Measurements from ENCODE around the gene ABCB6.

The ABCB6 gene

DNA sequence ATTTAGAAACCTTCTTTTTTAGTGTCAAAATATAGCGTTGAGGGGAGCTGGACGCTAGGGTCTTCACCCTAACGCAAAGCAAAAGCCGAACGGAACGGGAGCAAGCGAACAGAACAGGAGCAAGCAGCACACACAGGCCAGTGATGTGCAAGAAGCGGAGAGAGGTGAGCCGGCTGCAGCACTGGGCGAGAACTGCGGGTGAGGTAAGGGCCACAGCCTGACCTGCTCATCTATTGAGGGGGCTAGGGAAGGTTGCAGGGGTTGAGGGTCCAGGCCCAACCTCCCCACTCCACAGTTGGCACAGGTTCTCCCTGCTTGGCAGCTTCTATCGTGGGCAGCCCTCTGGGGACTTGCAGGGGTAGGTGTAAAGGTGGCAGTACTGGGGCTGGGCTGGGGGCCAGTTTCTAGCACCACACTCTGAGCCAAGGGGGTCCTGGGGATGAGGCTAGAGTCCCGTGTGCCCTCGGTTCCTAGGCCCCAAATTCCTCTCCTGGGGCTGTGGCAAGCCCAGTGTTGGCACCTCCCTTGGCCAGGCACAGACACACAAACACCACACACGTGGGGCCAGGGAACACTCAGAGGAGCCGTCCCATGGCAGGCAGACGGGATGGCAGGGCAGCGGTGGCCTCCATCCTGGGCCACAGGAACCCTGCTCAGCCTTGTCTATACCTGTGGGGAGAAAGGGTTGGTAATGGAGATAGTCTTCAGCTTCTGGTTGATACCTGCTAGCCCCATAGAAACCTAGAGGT is 1.2 kb upstream of the ABCB6 start (continued):
- TF ChIP-seq, protein P1, sequence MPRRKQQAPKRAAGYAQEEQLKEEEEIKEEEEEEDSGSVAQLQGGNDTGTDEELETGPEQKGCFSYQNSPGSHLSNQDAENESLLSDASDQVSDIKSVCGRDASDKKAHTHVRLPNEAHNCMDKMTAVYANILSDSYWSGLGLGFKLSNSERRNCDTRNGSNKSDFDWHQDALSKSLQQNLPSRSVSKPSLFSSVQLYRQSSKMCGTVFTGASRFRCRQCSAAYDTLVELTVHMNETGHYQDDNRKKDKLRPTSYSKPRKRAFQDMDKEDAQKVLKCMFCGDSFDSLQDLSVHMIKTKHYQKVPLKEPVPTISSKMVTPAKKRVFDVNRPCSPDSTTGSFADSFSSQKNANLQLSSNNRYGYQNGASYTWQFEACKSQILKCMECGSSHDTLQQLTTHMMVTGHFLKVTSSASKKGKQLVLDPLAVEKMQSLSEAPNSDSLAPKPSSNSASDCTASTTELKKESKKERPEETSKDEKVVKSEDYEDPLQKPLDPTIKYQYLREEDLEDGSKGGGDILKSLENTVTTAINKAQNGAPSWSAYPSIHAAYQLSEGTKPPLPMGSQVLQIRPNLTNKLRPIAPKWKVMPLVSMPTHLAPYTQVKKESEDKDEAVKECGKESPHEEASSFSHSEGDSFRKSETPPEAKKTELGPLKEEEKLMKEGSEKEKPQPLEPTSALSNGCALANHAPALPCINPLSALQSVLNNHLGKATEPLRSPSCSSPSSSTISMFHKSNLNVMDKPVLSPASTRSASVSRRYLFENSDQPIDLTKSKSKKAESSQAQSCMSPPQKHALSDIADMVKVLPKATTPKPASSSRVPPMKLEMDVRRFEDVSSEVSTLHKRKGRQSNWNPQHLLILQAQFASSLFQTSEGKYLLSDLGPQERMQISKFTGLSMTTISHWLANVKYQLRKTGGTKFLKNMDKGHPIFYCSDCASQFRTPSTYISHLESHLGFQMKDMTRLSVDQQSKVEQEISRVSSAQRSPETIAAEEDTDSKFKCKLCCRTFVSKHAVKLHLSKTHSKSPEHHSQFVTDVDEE (CRISPR knock-in tag; IDR thresholded peaks at IDR 0.05) = no peak
- TF ChIP-seq RARB (CRISPR knock-in tag; IDR thresholded peaks at IDR 0.05) (no peak), ZFP3 (CRISPR knock-in tag; IDR thresholded peaks at IDR 0.05) (no peak), ARNTL (CRISPR knock-in tag; IDR thresholded peaks at IDR 0.05; ENCODE audit: borderline replicate concordance, low read depth) (no peak), ZNF565 (CRISPR knock-in tag; conservative IDR thresholded peaks at IDR 0.05; ENCODE audit: low read depth) (no peak)
- TF ChIP-seq, protein P2, sequence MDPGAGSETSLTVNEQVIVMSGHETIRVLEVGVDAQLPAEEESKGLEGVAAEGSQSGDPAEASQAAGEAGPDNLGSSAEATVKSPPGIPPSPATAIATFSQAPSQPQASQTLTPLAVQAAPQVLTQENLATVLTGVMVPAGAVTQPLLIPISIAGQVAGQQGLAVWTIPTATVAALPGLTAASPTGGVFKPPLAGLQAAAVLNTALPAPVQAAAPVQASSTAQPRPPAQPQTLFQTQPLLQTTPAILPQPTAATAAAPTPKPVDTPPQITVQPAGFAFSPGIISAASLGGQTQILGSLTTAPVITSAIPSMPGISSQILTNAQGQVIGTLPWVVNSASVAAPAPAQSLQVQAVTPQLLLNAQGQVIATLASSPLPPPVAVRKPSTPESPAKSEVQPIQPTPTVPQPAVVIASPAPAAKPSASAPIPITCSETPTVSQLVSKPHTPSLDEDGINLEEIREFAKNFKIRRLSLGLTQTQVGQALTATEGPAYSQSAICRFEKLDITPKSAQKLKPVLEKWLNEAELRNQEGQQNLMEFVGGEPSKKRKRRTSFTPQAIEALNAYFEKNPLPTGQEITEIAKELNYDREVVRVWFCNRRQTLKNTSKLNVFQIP (CRISPR knock-in tag; IDR thresholded peaks at IDR 0.05; ENCODE audit: borderline replicate concordance, low read depth) = no peak

DNA sequence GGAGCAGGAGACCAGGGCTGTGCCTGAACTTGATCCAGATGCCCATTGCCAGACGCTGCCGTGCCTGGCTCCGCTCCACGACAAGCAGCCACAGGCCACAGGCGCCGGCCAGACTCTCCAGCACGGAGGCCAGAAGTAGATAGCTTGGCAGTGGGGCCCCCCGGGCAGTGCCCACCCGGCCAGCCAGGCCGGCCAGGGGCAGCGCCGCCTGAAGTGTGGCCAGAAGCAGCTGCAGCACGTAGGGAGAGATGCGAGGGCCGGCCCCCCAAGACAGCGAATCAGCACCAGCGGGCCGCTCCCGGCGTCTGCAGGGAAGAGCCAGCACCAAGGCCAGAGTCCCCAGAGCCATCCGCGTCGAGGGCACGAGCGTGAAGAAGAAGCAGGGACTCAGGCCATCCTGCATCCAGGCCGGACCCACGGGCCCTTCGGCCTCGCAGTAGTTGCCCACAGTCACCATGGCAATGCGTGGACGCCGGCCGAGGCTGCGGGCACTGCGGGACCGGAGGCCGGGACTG is 484 bp downstream of the ABCB6 start:
- peak; percentile 86 for ATAC-seq
- TF ChIP-seq OSR1 (CRISPR knock-in tag; IDR thresholded peaks at IDR 0.05) (no peak), TCF4 (CRISPR knock-in tag; IDR thresholded peaks at IDR 0.05; ENCODE audit: borderline replicate concordance) (peak; percentile 74; the same call in 1 of the 2 replicates)

DNA sequence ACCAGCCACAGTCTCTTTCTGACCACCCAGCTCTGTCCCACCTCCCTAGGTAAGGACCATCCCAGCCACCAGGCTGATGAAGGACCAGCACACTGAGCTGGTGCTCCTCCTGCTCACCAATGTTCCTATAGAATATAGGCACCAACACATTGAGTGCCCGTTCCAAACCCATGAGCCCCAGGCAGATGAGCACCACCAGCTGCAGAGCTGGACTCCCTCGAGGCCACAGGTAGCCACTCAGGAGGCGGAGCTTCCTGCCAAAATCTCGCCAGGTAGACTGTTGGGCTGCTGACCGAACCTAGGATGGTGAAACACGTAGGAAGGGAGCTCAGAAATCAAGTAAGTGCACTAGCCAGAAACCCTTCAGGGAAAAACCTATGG is 2.2 kb downstream of the ABCB6 start:
- no peak for ATAC-seq
- TF ChIP-seq ZNF70 (CRISPR knock-in tag; IDR thresholded peaks at IDR 0.05) = no peak
- no peak for TF ChIP-seq ZNF565 (CRISPR knock-in tag; conservative IDR thresholded peaks at IDR 0.05; ENCODE audit: low read depth)
- no peak for TF ChIP-seq ZFP30 (CRISPR knock-in tag; IDR thresholded peaks at IDR 0.05)
- TF ChIP-seq PPARA (CRISPR knock-in tag; IDR thresholded peaks at IDR 0.05; ENCODE audit: borderline replicate concordance) = no peak
- TF ChIP-seq TCF4 (CRISPR knock-in tag; IDR thresholded peaks at IDR 0.05; ENCODE audit: borderline replicate concordance) = no peak
- TF ChIP-seq ZFP3 (CRISPR knock-in tag; IDR thresholded peaks at IDR 0.05) = no peak
- TF ChIP-seq CSDC2 (CRISPR knock-in tag; IDR thresholded peaks at IDR 0.05) = no peak
- TF ChIP-seq, protein P3, sequence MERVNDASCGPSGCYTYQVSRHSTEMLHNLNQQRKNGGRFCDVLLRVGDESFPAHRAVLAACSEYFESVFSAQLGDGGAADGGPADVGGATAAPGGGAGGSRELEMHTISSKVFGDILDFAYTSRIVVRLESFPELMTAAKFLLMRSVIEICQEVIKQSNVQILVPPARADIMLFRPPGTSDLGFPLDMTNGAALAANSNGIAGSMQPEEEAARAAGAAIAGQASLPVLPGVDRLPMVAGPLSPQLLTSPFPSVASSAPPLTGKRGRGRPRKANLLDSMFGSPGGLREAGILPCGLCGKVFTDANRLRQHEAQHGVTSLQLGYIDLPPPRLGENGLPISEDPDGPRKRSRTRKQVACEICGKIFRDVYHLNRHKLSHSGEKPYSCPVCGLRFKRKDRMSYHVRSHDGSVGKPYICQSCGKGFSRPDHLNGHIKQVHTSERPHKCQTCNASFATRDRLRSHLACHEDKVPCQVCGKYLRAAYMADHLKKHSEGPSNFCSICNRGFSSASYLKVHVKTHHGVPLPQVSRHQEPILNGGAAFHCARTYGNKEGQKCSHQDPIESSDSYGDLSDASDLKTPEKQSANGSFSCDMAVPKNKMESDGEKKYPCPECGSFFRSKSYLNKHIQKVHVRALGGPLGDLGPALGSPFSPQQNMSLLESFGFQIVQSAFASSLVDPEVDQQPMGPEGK (CRISPR knock-in tag; IDR thresholded peaks at IDR 0.05; ENCODE audit: borderline replicate concordance) = no peak
- no peak for TF ChIP-seq RARB (CRISPR knock-in tag; IDR thresholded peaks at IDR 0.05)

DNA sequence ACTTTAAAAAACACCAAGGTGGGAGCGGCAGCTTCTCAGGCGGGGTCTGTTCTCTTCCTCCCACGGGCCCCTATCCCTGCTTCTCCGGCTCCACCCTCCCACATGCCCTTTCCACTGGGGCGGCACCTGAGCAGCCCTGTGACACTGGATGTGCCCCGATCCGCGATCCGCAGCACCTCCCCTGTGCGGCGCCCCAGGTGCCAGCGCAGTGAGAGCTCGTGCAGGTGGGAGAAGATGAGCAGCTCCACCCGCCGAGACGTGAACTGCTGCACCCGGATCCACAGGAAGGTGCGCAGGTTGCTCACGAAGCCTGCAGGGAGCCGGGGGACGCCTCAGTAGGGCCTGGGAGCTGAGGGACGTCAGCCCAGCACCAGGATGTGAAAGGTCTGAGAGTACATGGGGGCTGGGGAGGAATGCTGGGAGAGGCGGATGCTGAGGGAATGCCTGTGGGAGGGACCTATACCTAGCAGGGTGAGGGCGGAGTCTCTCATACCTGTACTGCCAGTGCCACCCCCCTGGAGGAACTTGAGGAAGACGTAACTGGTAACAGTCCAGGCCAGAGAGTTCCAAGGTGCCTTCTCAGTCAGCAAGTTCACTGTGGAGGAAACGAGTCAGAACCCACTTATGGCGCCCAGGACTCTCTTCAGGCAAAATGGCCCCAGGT is 2.8 kb downstream of the ABCB6 start:
- TF ChIP-seq, protein P1 (CRISPR knock-in tag; IDR thresholded peaks at IDR 0.05) = no peak
- TF ChIP-seq ARNTL (CRISPR knock-in tag; IDR thresholded peaks at IDR 0.05; ENCODE audit: borderline replicate concordance, low read depth) (no peak), ISL1 (CRISPR knock-in tag; IDR thresholded peaks at IDR 0.05) (no peak), ZC3H10 (CRISPR knock-in tag; IDR thresholded peaks at IDR 0.05) (no peak), ZNF8 (CRISPR knock-in tag; IDR thresholded peaks at IDR 0.05) (no peak), CSDC2 (CRISPR knock-in tag; IDR thresholded peaks at IDR 0.05) (no peak), ZFP30 (CRISPR knock-in tag; IDR thresholded peaks at IDR 0.05) (no peak), GLIS3 (CRISPR knock-in tag; IDR thresholded peaks at IDR 0.05) (no peak), TOX (CRISPR knock-in tag; IDR thresholded peaks at IDR 0.05; ENCODE audit: borderline replicate concordance) (no peak), ESRRG (CRISPR knock-in tag; IDR thresholded peaks at IDR 0.05) (no peak), RARB (CRISPR knock-in tag; IDR thresholded peaks at IDR 0.05) (no peak), OSR1 (CRISPR knock-in tag; IDR thresholded peaks at IDR 0.05) (no peak), TCF4 (CRISPR knock-in tag; IDR thresholded peaks at IDR 0.05; ENCODE audit: borderline replicate concordance) (no peak)
- TF ChIP-seq, protein P2 (CRISPR knock-in tag; IDR thresholded peaks at IDR 0.05; ENCODE audit: borderline replicate concordance, low read depth) = no peak
- TF ChIP-seq, protein P4, sequence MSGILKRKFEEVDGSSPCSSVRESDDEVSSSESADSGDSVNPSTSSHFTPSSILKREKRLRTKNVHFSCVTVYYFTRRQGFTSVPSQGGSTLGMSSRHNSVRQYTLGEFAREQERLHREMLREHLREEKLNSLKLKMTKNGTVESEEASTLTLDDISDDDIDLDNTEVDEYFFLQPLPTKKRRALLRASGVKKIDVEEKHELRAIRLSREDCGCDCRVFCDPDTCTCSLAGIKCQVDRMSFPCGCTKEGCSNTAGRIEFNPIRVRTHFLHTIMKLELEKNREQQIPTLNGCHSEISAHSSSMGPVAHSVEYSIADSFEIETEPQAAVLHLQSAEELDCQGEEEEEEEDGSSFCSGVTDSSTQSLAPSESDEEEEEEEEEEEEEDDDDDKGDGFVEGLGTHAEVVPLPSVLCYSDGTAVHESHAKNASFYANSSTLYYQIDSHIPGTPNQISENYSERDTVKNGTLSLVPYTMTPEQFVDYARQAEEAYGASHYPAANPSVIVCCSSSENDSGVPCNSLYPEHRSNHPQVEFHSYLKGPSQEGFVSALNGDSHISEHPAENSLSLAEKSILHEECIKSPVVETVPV (CRISPR knock-in tag; IDR thresholded peaks at IDR 0.05) = no peak
- no peak for ATAC-seq

Measured in SK-N-SH treated with all-trans-retinoic acid at 6 μM for 48 hours (cell line).